Omental fat pad (tissue), 4 donors: Measurements from ENCODE around the gene SCART1. TPM values are rescaled to one million over a fixed set of nuclear protein-coding genes. Genes with fewer than 3 reads are reported as not detected.
"Not testable (repeated sequence)": the region's sequence is repeated elsewhere in the genome, so short reads cannot be mapped to it uniquely, and the experiment has no call there.

Experiments used
- ATAC-seq: fragments of 150-250 bp; one replicate; pipeline ENCODE4 v1.9.1; 2016; ENCODE audit warnings: mild to moderate bottlenecking, moderate library complexity; ENCODE audit not compliant: low FRiP score
- DNase-seq: peaks from one replicate; pipeline ENCODE4 v3.0.0-alpha.2; 2019; ENCODE audit warnings: low spot score
- total RNA-seq, 4 donors: library from RNA; depleted of rRNA; stranded (reverse); fragments of >200 nt; gene quantifications; one replicate each; pipeline ENCODE4 v1.1.0, GENCODE V29; 2016
- TF ChIP-seq, protein P1 (sequence below), 3 donors: fragments of 450-650 bp; IDR thresholded peaks; one replicate each; pipeline ENCODE4 v1.5.1; 2016 to 2017; ENCODE audit warnings: antibody characterized with exemption in 3 of 3, mild to moderate bottlenecking in 3 of 3, moderate library complexity in 2 of 3

SCART1 gene
- total RNA-seq, 4 donors from 2014 or later = 1.3 to 5.2 (median 2.0) TPM

DNA sequence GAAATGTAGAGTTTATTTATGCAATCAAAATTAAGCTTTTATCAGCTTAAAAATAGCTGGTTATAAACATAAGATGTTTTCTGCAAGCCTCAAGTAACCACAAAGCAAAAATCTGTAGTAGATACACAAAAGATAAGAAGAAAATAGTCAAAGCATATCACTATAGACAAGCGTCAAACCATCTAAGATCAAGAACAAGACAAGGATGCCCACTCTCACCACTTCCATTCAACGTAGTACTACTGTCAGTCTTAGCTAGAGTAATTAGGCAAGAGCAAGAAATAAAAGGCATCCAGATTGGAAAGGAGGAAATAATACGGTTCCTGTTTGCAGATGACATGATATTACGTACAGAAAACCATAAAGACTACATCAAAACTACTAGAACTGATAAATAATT, 56.0 kb downstream of the SCART1 start:
- TF ChIP-seq, protein P1, sequence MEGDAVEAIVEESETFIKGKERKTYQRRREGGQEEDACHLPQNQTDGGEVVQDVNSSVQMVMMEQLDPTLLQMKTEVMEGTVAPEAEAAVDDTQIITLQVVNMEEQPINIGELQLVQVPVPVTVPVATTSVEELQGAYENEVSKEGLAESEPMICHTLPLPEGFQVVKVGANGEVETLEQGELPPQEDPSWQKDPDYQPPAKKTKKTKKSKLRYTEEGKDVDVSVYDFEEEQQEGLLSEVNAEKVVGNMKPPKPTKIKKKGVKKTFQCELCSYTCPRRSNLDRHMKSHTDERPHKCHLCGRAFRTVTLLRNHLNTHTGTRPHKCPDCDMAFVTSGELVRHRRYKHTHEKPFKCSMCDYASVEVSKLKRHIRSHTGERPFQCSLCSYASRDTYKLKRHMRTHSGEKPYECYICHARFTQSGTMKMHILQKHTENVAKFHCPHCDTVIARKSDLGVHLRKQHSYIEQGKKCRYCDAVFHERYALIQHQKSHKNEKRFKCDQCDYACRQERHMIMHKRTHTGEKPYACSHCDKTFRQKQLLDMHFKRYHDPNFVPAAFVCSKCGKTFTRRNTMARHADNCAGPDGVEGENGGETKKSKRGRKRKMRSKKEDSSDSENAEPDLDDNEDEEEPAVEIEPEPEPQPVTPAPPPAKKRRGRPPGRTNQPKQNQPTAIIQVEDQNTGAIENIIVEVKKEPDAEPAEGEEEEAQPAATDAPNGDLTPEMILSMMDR (IDR thresholded peaks at IDR 0.05) = no peak
- ATAC-seq = no peak
- no peak for DNase-seq

DNA sequence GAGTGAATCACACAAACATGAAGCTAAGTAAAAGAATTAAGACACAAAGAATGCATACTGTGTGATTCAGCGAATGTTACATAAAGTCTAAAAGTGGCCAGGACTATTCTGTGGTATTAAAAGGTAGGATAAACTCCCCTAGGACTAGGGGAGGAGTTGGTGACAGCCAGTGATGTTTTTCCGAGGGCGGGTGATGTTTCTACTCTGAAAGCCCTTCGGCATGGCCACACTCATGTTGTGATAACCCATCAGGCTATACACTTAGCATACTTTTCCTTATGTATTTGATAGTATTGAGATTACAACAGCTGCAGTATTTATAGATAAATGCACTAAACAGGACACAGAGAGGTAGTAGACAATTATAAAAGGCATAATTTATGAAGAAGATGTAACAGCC, 57.7 kb downstream of the SCART1 start:
- ATAC-seq = no peak
- TF ChIP-seq, protein P1 (IDR thresholded peaks at IDR 0.05) = no peak
- DNase-seq = no peak

DNA sequence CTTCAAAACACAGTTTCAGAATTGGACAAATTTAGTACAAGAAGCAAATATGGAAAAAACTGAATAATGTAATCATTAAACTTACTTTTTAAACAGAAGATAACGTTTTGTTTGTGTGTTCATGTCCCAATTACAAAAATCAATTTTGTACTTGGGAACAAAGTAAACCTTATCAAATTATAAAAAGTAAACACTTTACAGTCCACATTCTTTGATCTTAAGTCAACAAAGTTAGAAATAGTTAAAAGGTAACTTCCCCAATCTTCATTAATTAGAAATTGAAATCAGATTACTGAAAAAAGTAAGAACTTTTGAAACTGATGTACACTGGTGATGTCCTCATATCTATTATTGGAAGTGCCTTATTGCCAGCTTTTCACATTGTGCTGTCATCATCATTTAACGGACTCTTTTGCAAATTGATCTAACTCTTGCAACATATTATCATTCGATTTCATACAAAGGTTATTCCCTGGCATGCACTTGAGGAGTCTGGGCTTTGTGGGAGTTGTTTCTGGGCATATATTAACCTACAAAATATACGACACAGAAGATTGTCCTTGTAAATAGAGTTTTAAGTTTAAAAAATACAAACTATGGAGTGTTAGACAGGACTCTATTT, 58.3 kb downstream of the SCART1 start:
- no peak for DNase-seq
- TF ChIP-seq, protein P1 (IDR thresholded peaks at IDR 0.05) = no peak
- ATAC-seq = no peak

DNA sequence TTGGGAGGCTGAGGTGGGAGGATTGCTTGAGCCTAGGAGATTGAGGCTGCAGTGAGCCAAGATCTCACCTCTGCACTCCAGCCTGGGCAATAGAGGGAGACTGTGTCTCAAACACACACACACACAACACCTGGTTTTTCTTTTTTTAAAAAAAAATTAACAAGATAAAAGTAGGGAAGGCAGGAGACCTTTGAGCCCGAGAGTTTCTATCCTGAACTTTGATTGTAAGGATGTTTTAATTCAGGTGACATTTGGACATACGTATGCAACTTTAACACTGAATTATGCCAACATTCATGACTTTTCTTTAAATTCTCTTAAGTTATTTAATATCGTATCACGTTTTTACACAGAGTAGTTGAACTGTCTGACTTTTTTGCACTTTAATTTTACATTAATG, 61.7 kb downstream of the SCART1 start:
- DNase-seq (no peak), ATAC-seq (no peak)
- TF ChIP-seq, protein P1 (IDR thresholded peaks at IDR 0.05) = no peak

DNA sequence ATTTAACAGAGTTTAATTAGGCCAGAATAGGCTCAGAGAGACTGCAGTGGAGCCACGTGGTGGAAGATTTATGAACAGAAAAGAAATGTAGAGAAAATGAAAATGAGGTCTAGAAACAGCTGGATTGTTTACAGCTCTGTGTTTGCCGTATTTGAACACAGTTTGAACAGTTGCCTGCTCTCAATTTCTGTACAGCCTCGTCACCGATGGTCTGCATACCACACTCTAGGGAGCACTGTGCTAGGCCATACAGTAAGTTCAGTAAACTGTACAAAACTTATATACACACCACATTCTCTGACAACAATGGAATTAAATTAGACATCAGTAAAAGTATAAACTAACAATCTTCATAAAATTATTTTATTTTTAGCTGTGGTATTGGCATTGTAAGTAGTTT, 62.3 kb downstream of the SCART1 start:
- TF ChIP-seq, protein P1 (IDR thresholded peaks at IDR 0.05) = no peak
- no peak for DNase-seq
- ATAC-seq = no peak

DNA sequence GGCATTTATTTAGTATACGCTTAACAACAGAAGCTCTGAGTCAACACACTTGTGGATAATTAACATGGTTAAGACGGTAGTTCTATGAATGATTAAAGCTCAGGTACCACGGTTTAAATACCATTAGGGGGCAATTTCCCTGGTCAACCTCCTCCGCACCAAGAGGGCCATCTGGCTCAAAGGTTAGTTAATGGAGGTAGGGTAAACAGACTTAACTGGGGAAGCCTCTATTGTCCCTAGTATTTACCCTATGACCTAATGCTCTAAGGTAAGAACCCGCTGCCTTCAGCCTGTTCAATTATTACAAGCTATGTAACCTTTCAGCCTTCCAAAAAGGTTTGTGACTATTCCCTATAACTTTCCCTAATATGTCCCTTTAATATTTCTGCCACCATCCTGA, 64.8 kb downstream of the SCART1 start:
- DNase-seq, ATAC-seq: not testable (repeated sequence)

Other genes with a start within 250 kb of the SCART1 start
- not detected for gene UTF1, start 223.7 kb upstream of the SCART1 start, total RNA-seq
- gene VENTX, start 216.1 kb upstream of the SCART1 start, total RNA-seq = 1 to 10 TPM in 2 of 4 donors, under 1 TPM in 2; 0.32 to 6.0 (median 2.4) TPM
- gene ADAM8, start 177.1 kb upstream of the SCART1 start, total RNA-seq = 10 to 100 TPM in 2 of 4 donors, 1 to 10 TPM in 2; 3.9 to 53.9 (median 8.4) TPM
- 10 to 100 TPM; 29.0 to 44.5 (median 36.3) TPM for gene TUBGCP2, start 145.1 kb upstream of the SCART1 start, total RNA-seq
- gene ZNF511, start 145.0 kb upstream of the SCART1 start, total RNA-seq = 10 to 100 TPM; 19.3 to 40.2 (median 23.3) TPM
- not detected for gene CALY, start 117.0 kb upstream of the SCART1 start, total RNA-seq
- 1 to 10 TPM in 1 of 4 donors, not detected in 3; 3.3 TPM for gene PRAP1, start 106.6 kb upstream of the SCART1 start, total RNA-seq
- gene FUOM, start 95.9 kb upstream of the SCART1 start, total RNA-seq = 10 to 100 TPM; 20.6 to 34.3 (median 24.1) TPM
- 100 to 1,000 TPM in 3 of 4 donors, 10 to 100 TPM in 1; 96.0 to 197 (median 138) TPM for gene ECHS1, start 80.6 kb upstream of the SCART1 start, total RNA-seq
- 1 to 10 TPM; 3.8 to 7.7 (median 6.1) TPM for gene PAOX, start 74.7 kb upstream of the SCART1 start, total RNA-seq
- 10 to 100 TPM; 14.6 to 30.9 (median 21.3) TPM for gene MTG1, start 59.8 kb upstream of the SCART1 start, total RNA-seq
- not detected for gene SPRN, start 29.3 kb upstream of the SCART1 start, total RNA-seq
- 1 to 10 TPM in 2 of 4 donors, under 1 TPM in 2; 0.31 to 2.3 (median 1.3) TPM for gene CYP2E1, start 73.4 kb downstream of the SCART1 start, total RNA-seq
- 10 to 100 TPM in 1 of 4 donors, under 1 TPM in 1, not detected in 2; 0.60 to 10.2 TPM for gene SYCE1, start 111.6 kb downstream of the SCART1 start, total RNA-seq
- not detected for gene FRG2B, start 172.8 kb downstream of the SCART1 start, total RNA-seq